Activated CD4-positive, alpha-beta T cell treated with anti-CD3 and anti-CD28 coated beads, Interleukin-2, amount 50 U/mL, for 1 hour (primary cell): ENCODE results near the gene KIF1A.

Experiments used
- DNase-seq: peaks from one replicate; pipeline ENCODE4 v3.0.0-alpha.2; 2020

The KIF1A gene

GRCh38 chr2:240817496-240818292 lies 2.3 kb downstream of the KIF1A start:
- DNase-seq, result no peak

GRCh38 chr2:240816584-240817495 lies 3.2 kb downstream of the KIF1A start:
- no peak for DNase-seq

GRCh38 chr2:240815761-240816583 lies 4.0 kb downstream of the KIF1A start:
- no peak for DNase-seq

GRCh38 chr2:240814946-240815760 lies 4.9 kb downstream of the KIF1A start:
- DNase-seq, result no peak

- no peak for DNase-seq
These were observed 5.7 kb downstream of the KIF1A start for GRCh38 chr2:240814280-240814679.

GRCh38 chr2:240813231-240813921 lies 6.6 kb downstream of the KIF1A start:
- DNase-seq, result no peak

- no peak for DNase-seq
These were observed 7.3 kb downstream of the KIF1A start for GRCh38 chr2:240812721-240813120.

GRCh38 chr2:240812301-240812680 lies 7.7 kb downstream of the KIF1A start:
- DNase-seq, result no peak

GRCh38 chr2:240811346-240812300 lies 8.4 kb downstream of the KIF1A start:
- no peak for DNase-seq

- DNase-seq, result no peak
These were observed 9.4 kb downstream of the KIF1A start for GRCh38 chr2:240810621-240811020.

- no peak for DNase-seq
These were observed 9.8 kb downstream of the KIF1A start for GRCh38 chr2:240810199-240810598.

- no peak for DNase-seq
These were observed 10.7 kb downstream of the KIF1A start for GRCh38 chr2:240809276-240809675.

- no peak for DNase-seq
These were observed 13.6 kb downstream of the KIF1A start for GRCh38 chr2:240806459-240806858.

GRCh38 chr2:240806006-240806405 lies 14.0 kb downstream of the KIF1A start:
- DNase-seq, result no peak

GRCh38 chr2:240803191-240803590 lies 16.8 kb downstream of the KIF1A start:
- no peak for DNase-seq

GRCh38 chr2:240799033-240799820 lies 20.8 kb downstream of the KIF1A start:
- no peak for DNase-seq

- no peak for DNase-seq
These were observed 21.6 kb downstream of the KIF1A start for GRCh38 chr2:240798327-240798905.

GRCh38 chr2:240797914-240798313 lies 22.1 kb downstream of the KIF1A start:
- no peak for DNase-seq

- no peak for DNase-seq
These were observed 22.5 kb downstream of the KIF1A start for GRCh38 chr2:240797500-240797895.
